ENCODE data around the gene PSME2. TPM values are rescaled to one million over a fixed set of nuclear protein-coding genes. Genes with fewer than 3 reads are reported as not detected.

PSME2 gene
- total RNA-seq, 1 experiment from 2014 or later, result 162 TPM

DNA sequence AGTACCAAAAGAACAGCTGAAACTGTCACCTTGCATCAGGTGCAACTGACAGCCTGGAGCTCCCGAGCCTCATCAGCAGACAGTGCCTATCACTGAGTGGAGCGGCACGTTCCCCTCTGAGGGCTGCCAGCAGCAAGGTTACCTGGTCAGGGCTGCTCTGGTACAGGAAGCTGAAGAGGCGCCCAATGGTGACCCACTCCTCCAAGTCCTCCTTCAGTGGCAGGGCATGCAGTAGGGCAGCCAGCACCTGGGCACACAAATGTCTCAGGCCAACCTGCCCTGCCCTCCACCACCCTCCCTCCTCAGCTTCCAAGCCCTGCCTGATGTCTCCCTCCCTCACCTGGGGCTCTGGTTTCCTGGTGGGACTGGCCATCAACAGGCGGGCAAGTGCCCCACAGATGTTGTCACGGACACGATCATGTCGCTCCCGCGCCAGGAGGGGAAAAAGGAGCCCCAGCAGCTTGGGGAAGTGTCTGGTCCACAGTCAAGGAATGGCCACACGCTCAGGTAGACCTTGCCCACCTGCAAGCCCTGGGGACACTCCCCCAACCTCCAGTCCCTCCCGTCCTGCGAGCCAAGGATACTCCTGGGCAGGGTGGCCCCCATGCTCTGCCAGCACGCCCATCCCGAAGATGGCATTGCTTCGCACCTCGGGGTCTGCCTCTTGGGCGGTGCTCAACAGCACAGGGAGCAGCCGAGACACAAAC is 35.1 kb upstream of the PSME2 start:
- in situ Hi-C loops (cut with HindIII; ENCODE audit: low sequenced_read_pairs), result no loop called here
- no peak for DNase-seq (ENCODE audit: low spot score)

DNA sequence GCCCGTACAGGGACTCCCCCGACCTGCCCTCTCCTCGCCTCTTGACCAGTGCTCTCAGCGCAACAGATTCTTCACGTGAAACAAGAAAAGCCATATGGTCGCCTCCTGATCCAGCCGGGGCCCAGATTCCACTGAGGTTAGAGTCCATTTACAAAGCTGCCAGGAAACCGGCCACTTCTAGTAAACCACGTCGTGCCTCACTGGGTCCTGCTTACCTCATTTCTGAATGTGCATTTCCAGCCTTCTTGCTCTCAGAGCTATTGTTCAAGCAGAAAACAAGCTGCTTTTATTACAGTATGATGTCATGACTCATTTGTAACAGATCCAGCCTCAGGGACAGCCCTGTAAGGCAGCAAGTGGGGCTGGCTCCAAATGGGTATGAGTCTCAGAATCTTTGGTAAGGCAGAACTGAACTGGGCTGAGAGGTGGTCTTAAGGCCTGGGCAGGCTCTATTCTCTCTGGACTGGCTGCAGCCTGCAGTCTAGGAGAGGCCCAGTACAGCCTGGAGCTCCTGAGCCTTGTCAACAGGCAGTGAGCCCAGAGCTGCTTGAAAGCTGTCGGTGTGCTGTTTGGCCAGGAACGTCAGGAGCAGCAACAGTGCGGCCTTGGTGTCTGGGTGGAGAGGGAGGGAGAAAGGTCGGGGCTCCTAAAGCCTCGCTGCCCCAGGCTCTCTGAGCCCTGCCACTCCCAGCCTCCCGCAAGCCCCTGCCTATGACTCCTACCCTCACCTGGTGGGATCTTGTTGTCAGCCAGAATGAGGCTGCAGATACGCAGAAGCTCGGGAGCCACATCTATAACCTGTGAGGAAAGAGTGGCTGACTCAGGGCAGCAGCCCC is 33.8 kb upstream of the PSME2 start:
- peak; percentile 61 for DNase-seq (ENCODE audit: low spot score)
- in situ Hi-C loops (cut with HindIII; ENCODE audit: low sequenced_read_pairs), result no loop called here

DNA sequence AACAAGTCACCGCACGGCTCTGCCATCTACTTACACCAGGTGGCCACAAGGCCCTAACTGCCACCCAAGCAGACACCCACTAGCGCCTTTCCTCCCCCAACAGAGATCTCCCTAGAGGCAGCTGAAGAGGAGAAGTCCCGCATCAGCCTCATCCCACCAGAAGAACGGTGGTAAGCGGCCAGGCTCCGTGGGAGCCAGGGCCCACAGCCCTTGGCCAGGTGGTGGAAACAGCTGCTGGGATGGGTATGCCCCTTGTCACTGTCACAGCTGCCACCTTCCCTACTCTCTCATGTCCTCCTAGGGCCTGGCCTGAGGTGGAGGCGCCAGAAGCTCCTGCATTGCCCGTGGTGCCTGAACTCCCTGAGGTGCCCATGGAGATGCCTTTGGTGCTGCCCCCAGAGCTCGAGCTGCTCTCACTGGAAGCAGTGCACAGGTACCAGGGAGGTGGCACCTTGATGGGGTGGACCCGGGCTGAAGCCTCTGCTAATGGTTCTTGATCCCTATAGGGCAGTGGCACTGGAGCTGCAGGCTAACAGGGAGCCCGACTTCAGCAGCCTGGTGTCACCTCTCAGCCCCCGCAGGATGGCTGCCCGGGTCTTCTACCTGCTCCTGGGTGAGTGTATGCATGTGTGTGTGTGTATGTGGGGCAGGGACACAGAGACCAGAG is 33.0 kb upstream of the PSME2 start:
- no peak for DNase-seq (ENCODE audit: low spot score)
- in situ Hi-C loops (cut with HindIII; ENCODE audit: low sequenced_read_pairs), result no loop called here

DNA sequence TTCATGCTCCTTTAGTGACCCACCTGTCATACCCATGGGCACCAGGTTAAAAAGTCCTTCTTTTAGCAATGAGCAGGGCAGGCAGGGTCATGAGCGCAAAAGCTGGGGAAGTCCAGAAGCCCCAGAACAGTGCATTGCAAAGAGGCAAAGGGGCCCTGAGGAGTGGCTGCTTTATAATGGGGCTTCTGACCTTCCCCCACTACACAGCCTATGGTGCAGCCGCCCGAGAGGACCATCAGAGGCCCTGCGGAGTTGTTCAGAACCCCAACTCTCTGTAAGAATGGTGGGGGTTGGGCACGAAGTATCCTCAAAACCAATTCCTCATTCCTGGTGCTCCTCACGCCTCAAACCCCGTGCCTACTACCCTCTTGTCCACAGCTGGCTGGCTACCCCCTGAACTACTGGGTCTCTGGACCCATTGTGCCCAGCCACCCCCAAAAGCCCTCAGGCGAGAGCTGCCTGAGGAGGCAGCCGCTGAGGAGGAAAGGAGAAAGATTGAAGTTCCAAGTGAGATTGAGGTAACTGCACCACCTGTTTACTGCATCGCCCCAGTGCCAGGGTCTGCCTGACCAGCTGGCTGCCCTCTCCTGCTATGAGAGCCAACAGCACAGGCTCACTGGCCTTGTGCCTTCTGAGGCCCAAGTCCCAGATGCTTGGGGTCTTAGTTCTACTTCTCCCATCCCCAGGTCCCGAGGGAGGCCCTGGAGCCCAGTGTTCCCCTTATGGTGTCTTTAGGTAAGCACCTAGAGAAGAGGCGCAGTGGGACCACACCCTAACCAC is 32.2 kb upstream of the PSME2 start:
- no peak for DNase-seq (ENCODE audit: low spot score)
- in situ Hi-C loops (cut with HindIII; ENCODE audit: low sequenced_read_pairs), result no loop called here

DNA sequence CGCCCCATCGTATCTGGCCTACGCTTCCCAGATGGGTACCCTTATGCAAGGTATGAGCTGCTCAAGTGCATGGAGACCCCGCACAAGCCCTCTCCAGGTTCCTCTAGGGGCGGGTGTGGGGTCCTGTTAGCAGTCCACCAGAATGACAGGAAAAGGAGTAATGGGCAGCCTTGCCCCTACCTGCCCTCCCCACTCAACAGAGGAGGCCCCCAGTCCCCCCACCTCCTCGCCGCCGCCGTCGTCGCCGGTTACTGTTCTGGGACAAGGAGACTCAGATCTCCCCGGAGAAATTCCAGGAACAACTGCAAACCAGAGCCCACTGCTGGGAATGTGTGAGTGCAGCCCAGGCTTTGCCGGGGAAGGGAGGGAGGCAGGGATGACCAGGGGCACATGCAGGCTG is 31.5 kb upstream of the PSME2 start:
- no peak for DNase-seq (ENCODE audit: low spot score)
- in situ Hi-C loops (cut with HindIII; ENCODE audit: low sequenced_read_pairs), result no loop called here

DNA sequence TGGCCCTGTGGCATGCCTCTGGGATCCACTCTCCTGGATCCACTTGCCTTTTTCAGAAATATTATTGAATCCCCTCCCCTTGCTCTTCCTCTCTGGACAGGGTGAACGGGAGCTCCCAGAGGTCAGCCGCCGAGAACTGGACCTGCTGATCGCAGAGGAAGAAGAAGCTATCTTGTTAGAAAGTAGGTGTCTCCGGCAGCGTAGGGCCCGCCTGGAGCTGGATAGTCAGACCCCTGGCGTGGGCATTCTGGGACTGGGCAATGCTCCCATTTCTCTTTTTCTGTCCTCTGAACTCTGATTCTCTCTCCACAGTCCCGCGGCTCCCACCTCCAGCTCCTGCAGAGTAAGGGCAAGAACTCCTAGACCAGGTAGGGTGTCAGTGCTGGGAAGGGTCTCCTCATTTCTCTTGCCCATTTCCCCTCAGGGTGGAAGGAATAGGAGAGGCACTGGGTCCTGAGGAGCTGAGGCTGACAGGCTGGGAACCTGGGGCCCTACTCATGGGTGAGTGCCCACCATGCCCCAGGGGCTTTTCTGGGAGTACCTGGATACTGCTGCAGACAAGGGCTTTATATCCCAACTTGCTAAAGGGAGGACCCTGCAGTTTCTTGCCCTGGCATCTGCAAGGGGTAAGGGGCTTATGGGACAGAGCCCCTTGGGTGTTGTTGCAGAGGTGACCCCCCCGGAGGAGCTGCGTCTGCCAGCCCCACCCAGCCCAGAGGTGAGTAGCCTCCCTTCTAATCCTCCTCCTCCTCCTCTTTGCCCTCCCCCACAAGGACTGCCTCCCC is 30.8 kb upstream of the PSME2 start:
- in situ Hi-C loops (cut with HindIII; ENCODE audit: low sequenced_read_pairs), result no loop called here

DNA sequence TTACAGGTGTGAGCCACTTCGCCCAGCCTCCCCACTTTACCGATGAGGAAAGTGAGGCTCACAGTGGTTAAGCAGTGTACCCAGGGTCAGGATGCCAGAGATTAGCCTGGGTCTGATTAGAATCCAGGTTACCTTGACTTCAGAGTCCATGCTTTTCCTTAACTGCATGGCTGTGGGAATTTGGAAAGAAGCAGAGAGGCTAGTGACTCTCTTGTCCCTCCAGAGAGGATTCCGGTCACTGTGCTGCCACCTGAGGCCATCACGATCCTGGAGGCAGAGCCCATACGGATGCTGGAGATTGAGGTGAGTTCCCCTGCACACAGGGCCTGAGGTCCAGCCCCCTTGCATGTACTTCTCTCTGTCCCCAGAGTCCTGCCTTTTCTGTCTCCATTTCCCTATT is 30.2 kb upstream of the PSME2 start:
- DNase-seq (ENCODE audit: low spot score), result no peak
- in situ Hi-C loops (cut with HindIII; ENCODE audit: low sequenced_read_pairs), result no loop called here

More for the DNA sequence above, 30.8 kb upstream of the PSME2 start:
- DNase-seq (ENCODE audit: low spot score), result no peak

DNA sequence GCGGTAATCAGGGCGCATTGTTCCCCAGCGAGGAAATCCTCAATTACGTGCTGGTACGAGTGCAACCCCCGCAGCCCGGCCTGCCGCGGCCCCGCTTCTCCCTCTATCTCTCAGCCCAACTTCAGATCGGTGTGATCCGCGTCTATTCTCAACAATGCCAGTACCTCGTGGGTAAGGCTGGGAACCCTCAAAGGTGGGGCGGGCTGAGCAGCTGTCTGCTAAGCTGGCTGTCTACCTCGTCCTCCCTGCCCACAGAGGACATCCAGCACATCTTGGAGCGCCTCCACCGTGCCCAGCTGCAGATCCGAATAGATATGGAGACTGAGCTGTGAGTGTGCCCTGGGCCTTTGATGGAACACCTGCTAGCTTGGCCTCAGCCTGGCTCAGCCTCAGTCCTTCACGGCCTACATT is 26.5 kb upstream of the PSME2 start:
- peak; percentile 43 for DNase-seq (ENCODE audit: low spot score)
- in situ Hi-C loops (cut with HindIII; ENCODE audit: low sequenced_read_pairs), result no loop called here

DNA sequence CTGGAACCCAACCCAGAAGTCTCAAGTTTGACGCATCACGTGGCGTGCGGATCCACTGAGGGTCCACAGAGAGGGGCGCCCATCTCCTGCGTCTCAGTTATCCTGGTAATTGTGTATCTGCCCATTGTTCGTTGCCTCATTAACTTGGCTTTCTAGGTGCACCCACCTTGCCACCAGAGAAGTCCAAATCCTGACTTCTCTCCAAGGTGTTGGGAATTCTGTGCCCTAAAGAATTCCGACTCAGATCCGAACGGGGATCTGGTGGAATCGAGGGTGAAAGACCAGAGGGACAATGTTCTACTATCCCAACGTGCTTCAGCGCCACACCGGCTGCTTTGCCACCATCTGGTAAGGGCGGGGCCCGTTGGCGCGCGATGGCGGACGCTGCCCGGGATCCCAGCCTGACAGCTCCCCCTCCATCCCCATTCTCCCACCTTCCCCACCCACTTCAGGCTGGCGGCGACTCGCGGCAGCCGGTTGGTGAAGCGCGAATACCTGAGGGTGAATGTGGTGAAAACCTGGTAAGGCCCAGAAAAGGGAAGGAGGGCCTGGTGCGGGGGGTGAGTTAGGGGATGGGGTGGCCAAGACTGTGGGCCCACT is 26.0 kb upstream of the PSME2 start:
- in situ Hi-C loops (cut with HindIII; ENCODE audit: low sequenced_read_pairs), result no loop called here
- peak; percentile 39 for DNase-seq (ENCODE audit: low spot score)

DNA sequence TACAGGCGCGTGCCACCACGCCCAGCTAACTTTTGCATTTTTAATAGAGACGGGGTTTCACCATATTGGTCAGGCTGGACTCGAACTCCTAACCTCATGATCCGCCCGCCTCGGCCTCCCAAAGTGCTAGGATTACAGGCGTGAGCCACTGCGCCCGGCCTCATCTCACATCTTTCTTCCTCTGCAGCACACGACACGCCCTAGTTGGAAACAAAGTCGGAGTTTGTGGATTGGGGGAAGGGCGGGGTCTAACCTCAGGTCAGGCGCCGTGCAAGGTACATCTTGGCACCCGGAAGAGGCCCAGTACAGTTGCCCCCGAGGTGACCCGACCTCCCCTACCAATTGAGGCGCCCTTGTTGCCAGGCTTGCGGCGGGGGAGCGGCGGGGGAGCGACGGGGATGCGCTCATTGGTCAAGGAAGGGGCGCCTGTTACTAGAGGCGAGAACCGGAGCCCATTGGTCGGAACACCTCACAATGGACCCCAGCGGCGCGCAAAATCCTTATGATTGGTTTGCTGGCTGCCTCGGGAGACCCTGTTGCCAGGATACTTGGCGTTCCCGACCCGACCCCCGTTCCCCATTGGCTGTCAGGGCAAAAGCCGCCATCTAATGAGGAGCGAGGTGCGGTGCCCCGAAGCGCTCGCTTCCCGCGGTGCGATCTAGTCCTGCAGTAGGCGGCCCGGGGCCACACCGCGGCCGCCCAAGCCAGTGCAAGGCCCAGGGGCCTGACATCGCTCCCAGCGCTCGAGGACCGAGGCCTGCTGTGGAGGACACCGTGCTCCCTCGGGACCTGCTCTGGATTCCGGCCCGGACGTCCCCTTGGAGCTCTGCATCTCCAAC is 25.2 kb upstream of the PSME2 start, which contains the start of gene REC8:
TSS of gene REC8 (plus strand) at position 659 of the 839 bp plus-strand sequence. CDS start 473 bp downstream, outside the sequence.
- peak; percentile 97 for DNase-seq (ENCODE audit: low spot score)
- in situ Hi-C loops (cut with HindIII; ENCODE audit: low sequenced_read_pairs), result no loop called here

DNA sequence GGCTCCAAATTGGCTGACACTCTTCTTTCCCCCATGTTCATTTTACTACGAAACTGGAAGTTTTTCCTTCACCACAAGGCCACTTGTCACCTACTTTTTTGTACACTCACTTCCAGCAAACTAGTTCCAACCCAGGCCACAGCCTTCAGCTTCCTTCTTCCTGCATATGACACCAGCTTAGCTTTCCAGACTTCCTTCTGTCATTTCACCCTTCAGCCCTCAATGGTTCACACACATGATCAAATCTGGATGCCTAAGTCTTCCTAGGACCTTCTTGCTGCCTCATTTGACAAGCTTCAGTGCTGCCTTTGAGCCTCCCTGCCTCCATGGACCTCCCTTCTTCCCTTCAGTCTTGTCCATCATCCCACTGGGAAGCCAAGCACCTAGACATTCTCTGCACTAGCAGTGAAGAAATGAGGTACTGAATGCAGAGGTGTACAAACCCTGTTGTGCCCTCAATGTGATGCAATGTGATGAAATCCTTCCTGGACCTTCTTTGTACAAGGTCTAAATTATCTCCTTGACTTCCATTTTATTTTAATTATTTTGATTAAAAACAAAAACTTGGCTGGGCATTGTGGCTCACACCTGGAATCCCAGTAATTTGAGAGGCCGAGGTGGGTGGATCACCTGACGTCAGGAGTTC is 21.2 kb upstream of the PSME2 start:
- DNase-seq (ENCODE audit: low spot score), result no peak
- in situ Hi-C loops (cut with HindIII; ENCODE audit: low sequenced_read_pairs), result no loop called here

DNA sequence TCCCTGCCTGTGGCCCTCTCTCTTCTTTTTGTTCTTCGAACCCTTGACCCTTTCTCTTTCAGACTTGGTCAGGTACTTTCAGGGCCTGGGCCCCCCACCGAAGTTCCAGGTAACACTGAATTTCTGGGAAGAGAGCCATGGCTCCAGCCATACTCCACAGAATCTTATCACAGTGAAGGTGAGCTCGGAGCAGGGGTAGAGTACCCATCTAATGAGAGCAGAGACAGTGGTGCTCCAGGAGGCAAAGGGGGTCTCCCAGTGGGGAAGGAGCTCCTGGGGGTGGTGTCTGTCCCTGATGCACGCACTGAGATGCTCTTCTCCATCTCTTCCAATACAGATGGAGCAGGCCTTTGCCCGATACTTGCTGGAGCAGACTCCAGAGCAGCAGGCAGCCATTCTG is 19.4 kb upstream of the PSME2 start:
- in situ Hi-C loops (cut with HindIII; ENCODE audit: low sequenced_read_pairs), result no loop called here
- no peak for DNase-seq (ENCODE audit: low spot score)

DNA sequence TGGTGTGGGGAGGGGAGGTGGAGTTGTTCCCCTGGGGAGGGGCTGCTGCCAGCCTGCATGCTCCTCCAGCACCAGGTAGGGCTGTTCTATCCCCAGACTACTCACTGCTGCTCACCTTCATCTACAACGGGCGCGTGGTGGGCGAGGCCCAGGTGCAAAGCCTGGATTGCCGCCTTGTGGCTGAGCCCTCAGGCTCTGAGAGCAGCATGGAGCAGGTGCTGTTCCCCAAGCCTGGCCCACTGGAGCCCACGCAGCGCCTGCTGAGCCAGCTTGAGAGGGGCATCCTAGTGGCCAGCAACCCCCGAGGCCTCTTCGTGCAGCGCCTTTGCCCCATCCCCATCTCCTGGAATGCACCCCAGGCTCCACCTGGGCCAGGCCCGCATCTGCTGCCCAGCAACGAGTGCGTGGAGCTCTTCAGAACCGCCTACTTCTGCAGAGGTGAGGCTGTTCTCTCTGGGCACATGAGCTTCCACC is 18.1 kb upstream of the PSME2 start:
- in situ Hi-C loops (cut with HindIII; ENCODE audit: low sequenced_read_pairs), result no loop called here
- DNase-seq (ENCODE audit: low spot score), result no peak

DNA sequence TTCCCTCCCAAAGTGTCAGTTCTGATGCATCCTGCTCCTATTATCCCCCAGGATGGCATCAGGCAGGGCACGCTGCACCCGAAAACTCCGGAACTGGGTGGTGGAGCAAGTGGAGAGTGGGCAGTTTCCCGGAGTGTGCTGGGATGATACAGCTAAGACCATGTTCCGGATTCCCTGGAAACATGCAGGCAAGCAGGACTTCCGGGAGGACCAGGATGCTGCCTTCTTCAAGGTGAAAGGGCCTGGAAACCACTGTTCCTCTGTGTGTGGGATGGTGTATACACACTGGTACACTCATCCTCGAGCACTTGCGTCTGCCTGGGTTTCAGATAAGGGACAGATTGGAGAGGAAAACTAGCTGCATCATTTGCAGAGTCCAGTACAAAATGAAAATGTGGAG is 15.7 kb upstream of the PSME2 start:
- in situ Hi-C loops (cut with HindIII; ENCODE audit: low sequenced_read_pairs), result no loop called here
- no peak for DNase-seq (ENCODE audit: low spot score)

DNA sequence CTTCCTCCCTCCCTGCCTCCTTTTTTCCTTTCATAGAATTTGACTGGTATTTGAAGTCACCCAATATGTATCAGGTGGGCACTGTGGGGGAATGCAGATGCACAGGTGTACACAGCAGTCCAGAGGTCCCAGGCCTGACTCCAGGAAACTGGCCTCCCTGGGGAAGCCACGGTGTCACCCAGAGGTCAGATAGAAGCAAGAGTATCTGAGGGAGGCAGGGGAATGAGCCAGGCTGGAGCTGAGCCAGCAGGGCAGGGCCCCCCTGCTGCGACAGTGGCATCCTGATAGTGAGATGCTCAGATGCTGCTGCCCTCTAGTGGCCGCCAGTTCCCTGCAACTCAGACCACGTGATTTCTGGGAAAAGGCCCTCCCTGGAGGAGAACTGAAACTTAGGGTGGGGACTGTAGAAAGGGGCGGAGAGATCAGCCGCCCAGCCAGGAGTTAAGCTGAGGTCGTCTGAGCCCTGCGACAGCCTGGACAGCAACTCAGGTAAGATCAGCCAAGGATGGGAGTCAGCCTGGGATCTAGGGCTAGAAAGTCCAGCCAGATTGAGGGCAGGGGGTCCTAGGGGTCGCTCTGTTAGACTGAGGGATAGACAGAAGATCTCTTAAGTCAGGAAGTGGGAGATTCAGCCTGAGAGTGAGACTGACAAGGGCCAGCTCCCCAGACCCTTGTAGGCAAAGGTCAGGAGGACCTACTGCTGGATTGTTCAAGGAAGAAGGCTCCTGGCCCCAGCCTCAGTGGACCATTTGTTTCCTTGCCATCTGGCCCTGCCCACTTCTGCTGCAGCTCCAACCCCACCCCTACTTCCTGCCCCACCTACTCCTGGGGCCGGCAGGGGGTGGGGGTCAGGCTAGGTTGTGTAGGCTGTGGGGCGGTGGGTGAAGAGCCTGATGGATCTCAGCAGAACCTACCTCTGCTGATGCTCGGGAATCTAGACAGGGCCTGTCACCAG is 14.7 kb upstream of the PSME2 start, which contains the start of gene IRF9:
TSS of gene IRF9 (plus strand) at position 416 of the 955 bp plus-strand sequence. CDS start 880 bp downstream, outside the sequence.
- in situ Hi-C loops (cut with HindIII; ENCODE audit: low sequenced_read_pairs), result no loop called here
- DNase-seq (ENCODE audit: low spot score), result peak; percentile 90

DNA sequence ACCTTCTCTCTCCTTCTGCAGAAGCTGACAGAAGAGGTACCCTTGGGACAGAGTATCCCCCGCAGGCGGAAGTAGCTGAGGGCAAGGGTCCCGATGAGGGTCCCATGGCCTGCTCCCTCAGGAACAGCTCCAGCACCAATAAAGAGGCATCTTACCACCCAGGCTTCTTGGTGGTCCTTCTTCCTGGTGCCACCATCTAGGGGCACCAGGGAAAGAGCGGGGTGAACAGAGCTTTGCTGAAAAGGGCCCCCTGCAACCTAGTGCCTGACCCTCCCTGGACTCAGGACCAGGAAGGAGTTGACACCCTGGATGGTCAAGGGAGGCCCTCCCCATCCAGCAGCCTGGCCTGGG is 14.1 kb upstream of the PSME2 start:
- in situ Hi-C loops (cut with HindIII; ENCODE audit: low sequenced_read_pairs), result no loop called here
- no peak for DNase-seq (ENCODE audit: low spot score)
